Ovary (tissue), 9 donors: Measurements from ENCODE around the gene CA4. TPM values are rescaled to one million over a fixed set of nuclear protein-coding genes. Genes with fewer than 3 reads are reported as not detected.

Experiments used
- polyA plus RNA-seq, 2 donors: library from polyadenylated mRNA; stranded (reverse); fragments of 200-250 nt in 1 of 2; fragments of 350-450 nt in 1 of 2; fragmentation: Illumina TruSeq in 1 of 2; extraction: RNeasy Lipid Tissue Mini Kit (QIAGEN cat#74804) in 1 of 2; gene quantifications; one replicate each; pipeline ENCODE4 v1.2.3, GENCODE V29; 2013 to 2014
- total RNA-seq, 7 donors: library from RNA; depleted of rRNA in 2 of 7; stranded (reverse); fragments of >200 nt in 2 of 7; fragmentation: NEBNext Ultra II Directional in 3 of 7; extraction: Animal tissue kit (Norgen Biotek cat#: 25700) in 3 of 7; gene quantifications; one replicate each; pipeline versions ENCODE4 v1.1.0 to v1.2.4, GENCODE V29; 2016 to 2023
- donor health status: DM: no; HTN: no; CAD: no; lungs with moderate emphysema.
- donor health status: DM: no; HTN: no; CAD: no.
- donor health status: Bipolar disorder and iron deficiency.
- donor health status: DM: yes; HTN: yes; CAD: no.
- donor health status: DM: no; HTN: no; CAD: no.
- donor health status: DM: yes; HTN: yes; CAD: no.

Gene CA4
- total and polyA plus RNA-seq, 9 donors = 1.1 to 39.3 (median 4.2) TPM

Other genes with a start within 250 kb of the CA4 start
- 10 to 100 TPM in 6 of 7 donors, 1 to 10 TPM in 1; 6.9 to 20.3 (median 13.9) TPM for gene RNFT1, start 185.2 kb upstream of the CA4 start, total RNA-seq
- 10 to 100 TPM; 11.7 to 14.9 TPM for gene RNFT1, start 185.2 kb upstream of the CA4 start, polyA plus RNA-seq
- 10 to 100 TPM; 10.8 to 24.0 (median 18.8) TPM for gene HEATR6, start 71.1 kb upstream of the CA4 start, total RNA-seq
- gene HEATR6, start 71.1 kb upstream of the CA4 start, polyA plus RNA-seq = 10 to 100 TPM in 1 of 2 donors, 1 to 10 TPM in 1; 7.6 to 19.3 TPM
- gene USP32, start 242.2 kb downstream of the CA4 start, total RNA-seq = 10 to 100 TPM; 27.2 to 37.6 (median 33.3) TPM
- 10 to 100 TPM in 1 of 2 donors, 1 to 10 TPM in 1; 8.7 to 25.8 TPM for gene USP32, start 242.2 kb downstream of the CA4 start, polyA plus RNA-seq